Measurements from ENCODE around the gene SLC35C1.
"Not testable (repeated sequence)": the region's sequence is repeated elsewhere in the genome, so short reads cannot be mapped to it uniquely, and the experiment has no call there.

SLC35C1 gene

DNA sequence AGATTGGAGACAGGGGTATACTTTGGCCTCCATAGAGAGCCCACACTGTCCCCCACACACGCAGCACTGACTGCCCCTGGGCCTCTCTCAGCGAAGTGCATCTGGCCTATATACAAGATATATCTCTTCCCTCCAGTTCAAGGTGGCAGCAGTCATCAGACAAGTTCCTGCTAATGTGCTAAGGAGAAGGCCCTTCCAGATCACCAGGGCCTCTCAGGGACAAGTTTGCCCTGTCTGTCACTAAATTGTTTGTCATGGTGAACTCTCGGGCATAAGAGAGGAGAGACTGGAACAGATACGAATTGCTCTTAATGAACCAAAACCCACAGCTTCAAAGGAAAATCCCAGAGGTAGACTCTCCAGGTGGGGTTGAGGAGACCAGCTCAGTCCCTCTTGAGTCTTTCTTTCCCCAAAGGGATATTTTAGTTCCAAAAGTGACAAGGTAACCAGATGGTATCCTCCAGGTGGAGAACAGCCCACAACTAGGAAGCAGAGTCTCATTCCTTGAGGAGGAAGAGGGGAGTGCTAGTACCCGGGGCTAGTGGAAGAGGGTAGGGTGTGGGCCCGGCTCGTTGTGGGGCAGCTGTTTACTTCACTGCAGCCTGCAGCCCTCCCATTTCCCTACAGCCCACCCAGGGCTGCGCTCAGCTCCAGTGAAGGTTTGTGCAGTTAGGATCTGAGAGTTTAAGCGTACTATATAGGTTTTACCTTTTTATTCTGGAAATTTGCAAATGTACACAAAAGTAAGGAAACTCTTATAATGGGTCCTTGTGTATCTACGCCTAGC, 2.2 kb upstream of the SLC35C1 start:
- Mint-ChIP-seq H3K27ac (no peak overlapping the region), H3K9me3 (no peaks in the 10 kb centered on the region)

DNA sequence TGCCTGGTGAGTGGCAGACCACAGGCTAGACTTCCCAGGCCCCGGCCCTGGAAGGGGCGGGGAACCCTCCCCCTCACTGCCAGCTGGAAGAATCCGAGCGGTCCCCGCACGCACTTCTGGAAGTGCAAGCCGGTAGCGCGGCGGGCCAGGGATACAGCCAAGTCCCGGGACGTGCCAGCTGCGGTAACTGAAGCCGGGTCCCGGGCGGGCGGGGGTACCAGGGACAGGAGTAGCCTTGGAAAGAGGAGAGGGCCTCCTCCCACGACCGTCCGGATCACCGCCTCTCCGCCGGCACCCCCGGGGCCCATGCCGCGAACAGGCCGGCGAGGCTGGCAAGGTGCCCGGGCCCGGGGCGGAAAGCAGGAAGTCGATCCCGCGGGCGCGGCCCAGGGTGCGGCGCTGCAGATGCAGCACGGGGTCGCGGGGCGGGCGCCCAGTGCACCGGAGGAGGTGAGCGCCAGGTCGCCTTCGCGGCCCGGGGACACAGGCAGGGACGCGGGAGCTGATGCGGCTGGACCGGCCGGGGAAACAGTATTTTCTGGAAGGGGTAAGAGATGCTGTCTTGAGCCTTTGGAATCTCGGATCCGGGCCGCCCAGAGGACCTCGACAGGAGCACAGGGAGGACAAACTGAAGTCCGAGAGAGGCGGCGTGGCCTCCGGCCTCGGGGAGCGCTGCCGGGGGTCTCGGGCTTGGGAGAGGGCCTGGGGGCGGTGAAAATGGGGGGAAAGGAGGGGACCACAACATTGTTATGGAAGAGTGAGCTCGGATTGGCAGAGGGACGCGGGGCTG, 783 bp upstream of the SLC35C1 start:
- Mint-ChIP-seq H3K27ac (peak overlapping the region; percentile 59), H3K27me3 (no peaks in the 10 kb centered on the region), H3K4me3 (peak overlapping the region; percentile 90), H3K36me3 (peaks cover 2% of the 10 kb centered on the region), H3K9me3 (no peaks in the 10 kb centered on the region), H3K4me1 (peaks cover 30% of the 10 kb centered on the region)

More for the DNA sequence above, 2.2 kb upstream of the SLC35C1 start:
- H3K36me3 Mint-ChIP-seq, result no peaks in the 10 kb centered on the region
- no peaks in the 10 kb centered on the region for H3K27me3 Mint-ChIP-seq
- H3K4me3 Mint-ChIP-seq, result peak overlapping the region; percentile 32
- peaks cover 18% of the 10 kb centered on the region for H3K4me1 Mint-ChIP-seq

DNA sequence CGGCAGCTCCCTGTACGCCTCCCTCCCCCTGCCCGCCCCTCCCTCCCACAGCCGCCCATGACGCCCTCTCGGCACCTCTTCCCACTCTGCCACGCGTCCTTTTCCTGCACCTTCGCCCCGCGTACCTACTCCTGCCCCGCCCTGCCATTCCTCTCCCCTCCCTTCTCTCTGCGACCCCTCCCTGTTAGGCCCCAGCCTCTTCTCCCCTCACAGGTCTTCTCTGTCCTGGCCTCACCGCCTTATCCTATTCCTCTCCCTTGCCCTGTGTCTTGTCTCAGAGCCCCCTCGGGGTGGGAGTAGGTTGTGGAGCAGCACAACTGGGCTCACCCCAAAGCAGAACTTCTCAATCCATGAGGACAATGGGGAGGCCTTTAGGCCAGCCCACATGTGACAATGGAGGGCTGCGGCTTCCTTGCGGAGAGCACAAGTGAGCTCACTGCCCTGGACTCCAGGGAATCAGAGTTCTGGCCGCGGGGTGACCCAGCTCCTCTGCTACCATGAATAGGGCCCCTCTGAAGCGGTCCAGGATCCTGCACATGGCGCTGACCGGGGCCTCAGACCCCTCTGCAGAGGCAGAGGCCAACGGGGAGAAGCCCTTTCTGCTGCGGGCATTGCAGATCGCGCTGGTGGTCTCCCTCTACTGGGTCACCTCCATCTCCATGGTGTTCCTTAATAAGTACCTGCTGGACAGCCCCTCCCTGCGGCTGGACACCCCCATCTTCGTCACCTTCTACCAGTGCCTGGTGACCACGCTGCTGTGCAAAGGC, 539 bp downstream of the SLC35C1 start:
- Mint-ChIP-seq H3K27me3 (no peaks in the 10 kb centered on the region), H3K4me1 (peaks cover 41% of the 10 kb centered on the region), H3K4me3 (peak overlapping the region; percentile 90), H3K9me3 (no peaks in the 10 kb centered on the region), H3K27ac (peak overlapping the region; percentile 84), H3K36me3 (peaks cover 2% of the 10 kb centered on the region)

DNA sequence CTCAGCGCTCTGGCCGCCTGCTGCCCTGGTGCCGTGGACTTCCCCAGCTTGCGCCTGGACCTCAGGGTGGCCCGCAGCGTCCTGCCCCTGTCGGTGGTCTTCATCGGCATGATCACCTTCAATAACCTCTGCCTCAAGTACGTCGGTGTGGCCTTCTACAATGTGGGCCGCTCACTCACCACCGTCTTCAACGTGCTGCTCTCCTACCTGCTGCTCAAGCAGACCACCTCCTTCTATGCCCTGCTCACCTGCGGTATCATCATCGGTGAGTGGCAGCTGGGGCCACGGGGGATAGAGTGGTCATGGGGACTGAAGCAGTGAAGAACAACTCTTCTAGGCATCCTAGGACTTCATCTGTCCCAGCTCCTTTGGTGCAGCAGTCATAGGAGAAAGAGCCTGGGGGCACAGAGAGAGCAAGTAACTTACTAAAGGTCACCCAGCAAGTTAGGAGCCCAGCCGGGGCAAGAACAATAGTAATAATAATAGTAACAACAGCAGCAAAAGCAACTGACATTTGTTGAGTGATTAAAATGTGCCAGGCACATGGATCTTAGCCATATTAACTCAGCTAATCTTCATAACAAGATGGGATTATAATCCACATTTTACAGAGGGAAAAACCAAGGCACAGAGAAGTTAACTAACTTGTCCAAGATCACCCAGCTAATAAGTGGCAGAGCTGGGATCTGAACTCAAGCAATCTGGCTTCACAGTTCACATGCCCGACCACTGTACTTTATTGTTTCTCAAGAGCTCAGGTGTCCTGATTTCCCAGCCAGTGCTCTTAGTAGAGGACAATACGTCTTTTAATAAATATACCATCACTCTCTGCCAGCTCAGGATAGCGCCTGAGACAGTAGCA, 1.4 kb downstream of the SLC35C1 start:
- H3K27ac Mint-ChIP-seq, result peak overlapping the region; percentile 81
- H3K9me3 Mint-ChIP-seq, result no peaks in the 10 kb centered on the region
- H3K36me3 Mint-ChIP-seq, result peaks cover 2% of the 10 kb centered on the region
- peaks cover 41% of the 10 kb centered on the region for H3K4me1 Mint-ChIP-seq
- peak overlapping the region; percentile 90 for H3K4me3 Mint-ChIP-seq
- no peaks in the 10 kb centered on the region for H3K27me3 Mint-ChIP-seq

DNA sequence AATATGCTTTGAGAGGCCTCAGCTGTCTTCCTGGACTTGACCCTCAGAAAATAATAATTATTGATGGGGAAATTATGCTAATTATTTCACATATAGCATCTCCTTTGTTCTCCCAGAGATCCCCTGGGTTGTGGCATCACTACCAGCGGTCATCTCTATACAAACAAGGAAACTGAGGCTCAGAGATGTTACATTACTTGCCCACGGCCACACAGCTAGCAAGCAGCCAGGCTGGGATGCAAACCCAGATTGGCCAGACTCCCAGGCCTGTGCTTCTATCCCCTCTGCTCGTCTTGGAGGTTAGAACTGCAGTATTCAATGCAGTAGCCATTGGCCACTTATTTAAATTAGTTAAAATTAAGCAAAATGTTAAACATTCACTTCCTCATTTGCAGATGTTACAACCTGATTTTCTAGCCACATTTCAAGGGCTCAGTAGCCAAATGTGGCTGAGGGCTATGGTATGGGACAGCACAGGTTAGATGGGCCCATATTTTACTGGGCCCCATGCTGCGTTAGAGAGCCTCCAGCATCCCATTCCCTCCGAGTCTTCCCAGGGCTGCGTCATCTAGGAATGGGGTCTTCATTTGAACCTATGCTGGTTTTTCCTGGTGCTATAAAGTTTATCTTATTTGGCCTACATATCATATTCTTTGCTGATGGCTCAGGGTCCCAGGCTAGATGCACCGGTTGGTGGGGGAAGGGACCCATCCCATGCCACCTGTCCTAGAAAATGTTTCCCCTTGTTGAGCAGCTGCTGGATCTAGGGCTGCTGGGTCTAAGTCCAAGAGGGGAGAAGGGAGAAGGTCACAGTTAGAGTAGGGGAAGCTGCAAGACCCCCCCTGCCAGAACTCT, 2.2 kb downstream of the SLC35C1 start:
- Mint-ChIP-seq H3K27me3 (no peaks in the 10 kb centered on the region), H3K36me3 (peaks cover 2% of the 10 kb centered on the region), H3K4me1 (peaks cover 41% of the 10 kb centered on the region), H3K9me3 (no peaks in the 10 kb centered on the region), H3K4me3 (peak overlapping the region; percentile 90), H3K27ac (peak overlapping the region; percentile 65)

DNA sequence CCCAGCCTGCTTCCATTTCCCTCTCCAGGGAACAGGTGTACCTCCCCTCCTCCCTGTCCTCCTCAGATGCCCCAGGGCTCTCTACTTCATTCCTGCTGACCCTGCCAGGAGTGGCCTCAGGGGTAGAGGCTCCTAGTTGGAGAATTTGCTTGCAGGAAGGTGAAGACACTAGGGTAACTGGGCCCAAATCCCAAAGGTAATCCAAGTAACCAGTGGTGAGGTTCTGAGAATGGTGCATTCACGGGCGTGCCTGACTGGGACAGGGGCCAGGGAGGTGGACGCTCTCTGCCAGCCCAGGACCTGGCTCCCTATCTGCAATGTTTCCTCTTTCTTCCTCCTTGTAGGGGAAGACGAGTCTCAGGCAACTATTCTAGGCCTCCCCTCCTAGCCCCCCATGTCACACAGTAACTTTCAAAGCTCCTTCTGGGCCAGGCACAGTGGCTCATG, 2.9 kb downstream of the SLC35C1 start:
- Mint-ChIP-seq H3K36me3 (peaks cover 2% of the 10 kb centered on the region), H3K27me3 (no peaks in the 10 kb centered on the region), H3K4me3 (peak overlapping the region; percentile 33), H3K9me3 (no peaks in the 10 kb centered on the region), H3K27ac (peak overlapping the region; percentile 65), H3K4me1 (peaks cover 41% of the 10 kb centered on the region)

DNA sequence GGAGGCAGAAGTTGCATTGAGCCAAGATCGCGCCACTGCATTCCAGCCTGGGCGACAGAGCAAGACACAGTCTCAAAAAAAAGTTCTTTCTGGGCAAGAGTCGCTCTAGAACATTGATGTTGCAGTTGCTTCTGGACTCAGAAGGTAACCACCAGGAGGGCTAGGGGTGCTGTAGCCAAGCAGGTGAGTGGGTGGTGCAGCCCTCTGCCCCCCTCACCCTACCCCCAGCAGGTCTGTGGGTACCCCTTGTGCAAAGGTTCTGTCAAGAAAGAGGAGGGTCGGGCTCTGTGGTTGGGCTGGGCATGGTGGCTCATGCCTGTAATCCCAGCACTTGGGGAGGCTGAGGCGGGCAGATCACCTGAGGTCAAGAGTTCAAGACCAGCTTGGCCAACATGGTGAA, 3.5 kb downstream of the SLC35C1 start:
- Mint-ChIP-seq H3K4me1 (peaks cover 41% of the 10 kb centered on the region), H3K4me3 (peak overlapping the region; percentile 44), H3K27ac (peak overlapping the region; percentile 76)
- H3K27me3 Mint-ChIP-seq, H3K36me3 Mint-ChIP-seq, H3K9me3 Mint-ChIP-seq: not testable (repeated sequence)

DNA sequence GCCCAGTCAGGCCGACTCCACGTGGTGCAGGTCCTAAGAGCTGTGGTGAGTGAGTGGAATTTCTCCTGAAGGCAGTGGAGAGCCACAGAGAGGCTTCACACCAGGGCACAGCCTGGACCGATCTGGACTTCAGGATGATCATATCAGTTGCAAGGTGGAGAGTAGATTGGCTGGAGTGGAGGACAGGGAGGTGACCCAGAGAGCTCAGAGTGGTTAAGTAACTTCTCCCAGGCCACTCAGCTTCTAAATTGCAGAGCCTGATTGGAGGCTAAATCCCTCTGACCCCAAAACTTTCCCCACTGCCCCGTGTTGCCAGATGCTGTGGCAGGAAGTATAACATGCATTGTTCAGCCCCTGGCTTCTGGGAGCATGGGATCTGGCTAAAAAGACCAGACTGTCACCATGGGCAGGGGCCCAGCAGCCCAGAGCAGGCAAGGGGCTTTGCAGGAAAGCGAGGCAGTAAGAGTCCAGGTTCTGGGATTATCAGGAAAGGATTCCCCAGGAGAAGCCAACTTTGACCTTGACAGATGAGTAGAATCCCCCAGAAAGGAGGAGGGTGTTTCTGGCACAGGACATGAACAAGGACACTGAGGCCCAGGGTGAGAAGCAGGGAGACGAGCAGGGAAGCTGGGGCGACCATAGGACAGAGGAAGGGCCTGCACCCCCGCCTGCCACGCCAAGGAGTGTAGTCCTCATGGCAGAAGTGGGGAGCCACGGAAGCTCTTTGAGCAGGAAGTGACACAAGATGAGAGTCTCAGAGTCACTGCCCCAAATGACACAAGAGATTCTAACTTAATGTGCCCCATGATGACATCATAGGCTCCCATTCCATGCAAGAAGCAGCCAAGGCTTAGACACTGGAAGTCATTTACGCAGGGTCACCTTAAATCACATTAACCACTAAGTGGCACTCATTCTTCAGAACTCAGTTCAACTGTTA, 4.8 kb downstream of the SLC35C1 start:
- Mint-ChIP-seq H3K36me3 (peaks cover 2% of the 10 kb centered on the region), H3K27me3 (no peaks in the 10 kb centered on the region), H3K4me1 (peaks cover 41% of the 10 kb centered on the region), H3K27ac (peak overlapping the region; percentile 84), H3K4me3 (no peak overlapping the region), H3K9me3 (no peaks in the 10 kb centered on the region)

DNA sequence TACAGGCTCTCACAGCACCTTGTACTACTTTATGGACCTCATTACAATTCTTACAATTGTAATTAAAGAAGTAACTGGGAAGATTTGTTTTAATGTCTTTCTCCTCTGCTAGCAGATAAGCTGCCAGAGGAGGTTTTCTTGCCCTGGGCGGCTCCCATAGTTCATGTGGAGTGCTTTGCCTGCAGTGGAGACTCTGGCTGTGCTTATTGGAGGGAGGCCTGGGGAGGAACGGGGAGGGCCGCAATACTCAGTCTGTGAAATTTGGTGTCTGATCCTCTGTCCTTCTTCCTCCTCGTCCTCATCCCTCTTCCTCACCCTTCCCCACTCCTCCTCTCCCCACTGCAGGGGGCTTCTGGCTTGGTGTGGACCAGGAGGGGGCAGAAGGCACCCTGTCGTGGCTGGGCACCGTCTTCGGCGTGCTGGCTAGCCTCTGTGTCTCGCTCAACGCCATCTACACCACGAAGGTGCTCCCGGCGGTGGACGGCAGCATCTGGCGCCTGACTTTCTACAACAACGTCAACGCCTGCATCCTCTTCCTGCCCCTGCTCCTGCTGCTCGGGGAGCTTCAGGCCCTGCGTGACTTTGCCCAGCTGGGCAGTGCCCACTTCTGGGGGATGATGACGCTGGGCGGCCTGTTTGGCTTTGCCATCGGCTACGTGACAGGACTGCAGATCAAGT, 5.6 kb downstream of the SLC35C1 start:
- peaks cover 2% of the 10 kb centered on the region for H3K36me3 Mint-ChIP-seq
- H3K4me3 Mint-ChIP-seq, result no peak overlapping the region
- no peaks in the 10 kb centered on the region for H3K27me3 Mint-ChIP-seq
- peaks cover 41% of the 10 kb centered on the region for H3K4me1 Mint-ChIP-seq
- no peak overlapping the region for H3K27ac Mint-ChIP-seq
- H3K9me3 Mint-ChIP-seq, result no peaks in the 10 kb centered on the region

DNA sequence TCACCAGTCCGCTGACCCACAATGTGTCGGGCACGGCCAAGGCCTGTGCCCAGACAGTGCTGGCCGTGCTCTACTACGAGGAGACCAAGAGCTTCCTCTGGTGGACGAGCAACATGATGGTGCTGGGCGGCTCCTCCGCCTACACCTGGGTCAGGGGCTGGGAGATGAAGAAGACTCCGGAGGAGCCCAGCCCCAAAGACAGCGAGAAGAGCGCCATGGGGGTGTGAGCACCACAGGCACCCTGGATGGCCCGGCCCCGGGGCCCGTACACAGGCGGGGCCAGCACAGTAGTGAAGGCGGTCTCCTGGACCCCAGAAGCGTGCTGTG, 6.1 kb downstream of the SLC35C1 start:
- H3K36me3 Mint-ChIP-seq, result peaks cover 2% of the 10 kb centered on the region
- no peak overlapping the region for H3K27ac Mint-ChIP-seq
- no peak overlapping the region for H3K4me3 Mint-ChIP-seq
- H3K27me3 Mint-ChIP-seq, result no peaks in the 10 kb centered on the region
- no peaks in the 10 kb centered on the region for H3K9me3 Mint-ChIP-seq
- peaks cover 38% of the 10 kb centered on the region for H3K4me1 Mint-ChIP-seq

DNA sequence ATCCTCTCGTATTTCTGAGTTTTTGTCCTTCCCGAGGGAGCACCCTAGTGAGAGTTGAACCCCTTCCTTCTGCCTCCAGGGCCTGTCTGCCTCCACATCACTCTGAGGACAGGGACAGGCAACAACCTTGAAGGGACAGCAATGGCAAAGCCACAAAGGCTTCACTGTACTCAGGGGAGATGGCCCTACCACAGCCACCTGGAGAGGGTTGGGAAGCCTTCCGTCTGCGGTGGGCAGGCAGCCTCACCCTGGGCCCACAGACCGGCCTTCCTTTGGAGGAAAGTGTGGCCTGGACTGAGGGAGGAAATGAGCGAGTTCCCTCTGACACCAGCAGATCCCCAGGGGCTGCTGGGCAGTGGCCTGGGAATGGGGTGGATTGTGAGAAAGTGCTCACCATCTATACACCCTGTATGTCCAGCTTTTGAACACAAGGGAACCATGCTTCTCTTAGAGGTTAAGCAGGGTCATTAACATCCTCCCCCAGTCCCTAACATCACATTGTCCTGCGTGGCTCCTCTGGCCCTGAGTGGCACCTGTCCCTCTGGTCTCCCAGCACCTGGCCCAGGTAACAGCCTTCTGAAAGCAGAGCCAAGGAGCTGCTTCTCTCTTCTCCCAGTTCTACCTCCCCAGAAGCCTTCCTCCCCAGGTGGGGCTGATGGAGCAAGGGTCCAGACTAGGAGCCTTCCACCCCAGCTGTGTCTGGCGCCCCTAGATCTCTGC, 6.8 kb downstream of the SLC35C1 start:
- no peaks in the 10 kb centered on the region for H3K27me3 Mint-ChIP-seq
- H3K27ac Mint-ChIP-seq, result no peak overlapping the region

More for the DNA sequence above, 6.8 kb downstream of the SLC35C1 start:
- Mint-ChIP-seq H3K4me1 (peaks cover 32% of the 10 kb centered on the region), H3K9me3 (no peaks in the 10 kb centered on the region), H3K36me3 (peaks cover 2% of the 10 kb centered on the region), H3K4me3 (no peak overlapping the region)

All from activated naive CD4-positive, alpha-beta T cell treated with anti-CD3 and anti-CD28 coated beads, Interleukin-2, amount 50 U/mL, for 24 hours (primary cell).